H1 (cell line): ENCODE measurements around the gene KLHL36. TPM values are rescaled to one million over a fixed set of nuclear protein-coding genes. Genes with fewer than 3 reads are reported as not detected.

ENCODE experiments used
- CTCF ChIA-PET: fragments of 300-600 bp; sonication (Branson Sonifier 250); formaldehyde crosslinking; loops from one replicate; lab custom pipeline; 2021; ENCODE audit not compliant: partially characterized antibody; lab: Charles Lee
- POLR2A ChIA-PET: fragments of 300-600 bp; sonication (Branson Sonifier 250); formaldehyde crosslinking; loops from one replicate; lab custom pipeline; 2021; ENCODE audit warnings: inconsistent platforms; ENCODE audit not compliant: partially characterized antibody; lab: Charles Lee
- DNase-seq, 2 experiments: peaks; one replicate each; pipeline versions ENCODE4 v3.0.0 to v3.0.0-alpha.2; 2010 to 2022; ENCODE audit warnings: low spot score in 2 of 2, low read depth in 1 of 2, mixed read lengths in 1 of 2
- FAIRE-seq: peaks from 2 replicates; lab custom pipeline; 2011; peaks lifted over from hg19 to GRCh38; lab: Jason Lieb, UNC
- H2AFZ ChIP-seq: 2 replicates; pipeline ENCODE4 v1.8.1; 2012; ENCODE audit warnings: low read length, inconsistent platforms
- H2AK5ac ChIP-seq: 2 replicates; pipeline ENCODE4 v1.6.1; 2013; ENCODE audit warnings: low read depth, low read length
- H2BK120ac ChIP-seq: replicated peaks from 2 replicates; pipeline ENCODE3; 2013; ENCODE audit warnings: low read depth, low read length, inconsistent platforms
- H2BK12ac ChIP-seq: 2 replicates; pipeline ENCODE4 v1.6.1; 2013; ENCODE audit warnings: low read depth, low read length
- H2BK15ac ChIP-seq: 2 replicates; pipeline ENCODE4 v1.6.1; 2013; ENCODE audit warnings: low read length
- H2BK20ac ChIP-seq: 2 replicates; pipeline ENCODE4 v1.6.1; 2013; ENCODE audit warnings: low read length
- H2BK5ac ChIP-seq: 2 replicates; pipeline ENCODE4 v1.6.1; 2013; ENCODE audit warnings: low read depth, low read length
- H3K14ac ChIP-seq: 2 replicates; pipeline ENCODE4 v1.6.1; 2013; ENCODE audit warnings: inconsistent platforms; ENCODE audit not compliant: insufficient read length
- H3K18ac ChIP-seq: 2 replicates; pipeline ENCODE4 v1.6.1; 2013; ENCODE audit warnings: low read length; ENCODE audit errors: extremely low read depth
- H3K23ac ChIP-seq: 2 replicates; pipeline ENCODE4 v1.6.1; 2013; ENCODE audit warnings: inconsistent platforms; ENCODE audit not compliant: insufficient read length
- H3K23me2 ChIP-seq: 2 replicates; pipeline ENCODE4 v1.6.1; 2013; ENCODE audit warnings: low read depth, low read length
- H3K27ac ChIP-seq: 2 replicates; pipeline ENCODE4 v1.6.1; 2011; ENCODE audit warnings: low read depth, low read length, inconsistent platforms
- H3K27me3 ChIP-seq, 4 experiments: replicated peaks in 1 of 4; 1 replicate in 1 of 4; 2 replicates in 3 of 4; pipeline versions ENCODE4 v1.6.1 to v1.8.1; 2011 to 2013; ENCODE audit warnings: low read length in 3 of 4, mild to moderate bottlenecking in 3 of 4, inconsistent platforms in 2 of 4, mixed read lengths in 2 of 4, moderate library complexity in 1 of 4; ENCODE audit not compliant: control insufficient read depth in 3 of 4, insufficient read depth in 3 of 4; ENCODE audit errors: extremely low read depth in 1 of 4
- H3K36me3 ChIP-seq, 4 experiments: 2 replicates each; pipeline versions ENCODE4 v1.6.1 to v1.8.1; 2011 to 2013; ENCODE audit warnings: mild to moderate bottlenecking in 4 of 4, low read length in 3 of 4, moderate library complexity in 2 of 4, control low read depth in 1 of 4, inconsistent platforms in 1 of 4; ENCODE audit not compliant: insufficient read depth in 4 of 4, control insufficient read depth in 2 of 4
- H3K4ac ChIP-seq: replicated peaks from 2 replicates; pipeline ENCODE3; 2013; ENCODE audit warnings: low read length, low read depth, mixed read lengths, inconsistent platforms; ENCODE audit not compliant: insufficient read length
- H3K4me1 ChIP-seq, 4 experiments: replicated peaks in 1 of 4; 1 replicate in 1 of 4; 2 replicates in 3 of 4; pipeline versions ENCODE4 v1.6.1 to v1.8.1; 2011 to 2013; ENCODE audit warnings: low read length in 3 of 4, inconsistent platforms in 2 of 4, mixed read lengths in 1 of 4; ENCODE audit not compliant: insufficient read depth in 4 of 4, control insufficient read depth in 3 of 4
- H3K4me2 ChIP-seq, 2 experiments: 2 replicates each; pipeline versions ENCODE4 v1.6.1 to v1.8.1; 2011 to 2013; ENCODE audit warnings: low read depth in 2 of 2, low read length in 2 of 2, control low read depth in 1 of 2, inconsistent platforms in 1 of 2, mild to moderate bottlenecking in 1 of 2; ENCODE audit not compliant: insufficient read depth in 1 of 2
- H3K4me3 ChIP-seq, 4 experiments: fragments of 200-600, 300-600 bp in 1 of 4; sonication (generic), shearing (Covaris generic), sonication (Bioruptor Twin) in 1 of 4; 2 replicates each; pipeline versions ENCODE4 v1.5.1 to v1.8.1; 2011 to 2016; ENCODE audit warnings: low read length in 4 of 4, low read depth in 3 of 4, control low read depth in 2 of 4, inconsistent platforms in 2 of 4, mild to moderate bottlenecking in 2 of 4, mixed read lengths in 1 of 4, moderate library complexity in 1 of 4; ENCODE audit not compliant: insufficient read depth in 2 of 4; ENCODE audit errors: extremely low read depth in 1 of 4
- H3K56ac ChIP-seq: replicated peaks from 2 replicates; pipeline ENCODE3; 2013; ENCODE audit warnings: low read depth, mild to moderate bottlenecking, mixed read lengths, low read length, inconsistent platforms; ENCODE audit not compliant: insufficient read length
- H3K79me1 ChIP-seq: 2 replicates; pipeline ENCODE4 v1.6.1; 2013; ENCODE audit warnings: low read depth, low read length, control low read depth
- H3K79me2 ChIP-seq, 2 experiments: 2 replicates each; pipeline versions ENCODE4 v1.6.1 to v1.8.1; 2012 to 2013; ENCODE audit warnings: low read length in 2 of 2, mild to moderate bottlenecking in 2 of 2, inconsistent platforms in 1 of 2; ENCODE audit not compliant: insufficient read depth in 2 of 2, control insufficient read depth in 1 of 2
- H3K9ac ChIP-seq, 4 experiments: replicated peaks in 1 of 4; 1 replicate in 1 of 4; 2 replicates in 3 of 4; pipeline versions ENCODE4 v1.6.1 to v1.8.1; 2011 to 2013; ENCODE audit warnings: low read depth in 3 of 4, low read length in 3 of 4, control low read depth in 2 of 4, mild to moderate bottlenecking in 2 of 4, moderate library complexity in 2 of 4, inconsistent platforms in 1 of 4; ENCODE audit errors: extremely low read depth in 1 of 4
- H3K9me3 ChIP-seq, 2 experiments: 2 replicates each; pipeline versions ENCODE4 v1.6.1 to v1.8.1; 2012 to 2013; ENCODE audit warnings: mild to moderate bottlenecking in 2 of 2, moderate library complexity in 2 of 2, control low read depth in 1 of 2, inconsistent platforms in 1 of 2, low read depth in 1 of 2, low read length in 1 of 2, mixed read lengths in 1 of 2; ENCODE audit not compliant: insufficient read depth in 2 of 2
- H4K20me1 ChIP-seq, 2 experiments: replicated peaks in 1 of 2; 2 replicates each; pipeline versions ENCODE3 to v1.8.1; 2011 to 2013; ENCODE audit warnings: inconsistent platforms in 2 of 2, low read length in 2 of 2, mild to moderate bottlenecking in 1 of 2; ENCODE audit not compliant: insufficient read depth in 2 of 2, control insufficient read depth in 1 of 2
- H4K5ac ChIP-seq: 2 replicates; pipeline ENCODE4 v1.6.1; 2013; ENCODE audit warnings: low read length, low read depth, mixed read lengths, inconsistent platforms; ENCODE audit not compliant: insufficient read length
- H4K8ac ChIP-seq: 2 replicates; pipeline ENCODE4 v1.8.0; 2013; ENCODE audit warnings: mild to moderate bottlenecking, moderate library complexity, low read length, inconsistent platforms; ENCODE audit not compliant: insufficient read depth; ENCODE audit errors: extremely low read depth
- H4K91ac ChIP-seq: replicated peaks from 2 replicates; pipeline ENCODE3; 2013; ENCODE audit warnings: low read length, mixed read lengths, inconsistent platforms; ENCODE audit not compliant: insufficient read length
- TCF12 ChIP-seq: IDR thresholded peaks from 2 replicates; pipeline ENCODE4 v1.6.1; 2011; ENCODE audit warnings: low read depth, mild to moderate bottlenecking, low read length
- WGBS, 2 experiments: shearing (Covaris generic) in 1 of 2; methylation state at CpG; one replicate each; pipeline versions ENCODE4 v1.1.6 to v1.1.7; 2013 to 2015; ENCODE audit warnings: low lambda C conversion rate in 2 of 2, mixed read lengths in 2 of 2, inconsistent platforms in 1 of 2, low coverage in 1 of 2, missing lambda C conversion rate in 1 of 2; ENCODE audit not compliant: insufficient replicate concordance in 2 of 2, insufficient coverage in 1 of 2, insufficient read length in 1 of 2; ENCODE audit errors: extremely low coverage in 1 of 2, missing lambda C conversion rate in 1 of 2; 5-methylcytosine and 5-hydroxymethylcytosine counted together
- polyA plus RNA-seq, 7 experiments: library from polyadenylated mRNA; depleted of rRNA in 3 of 7; stranded (reverse) in 5 of 7; unstranded in 2 of 7; fragments of >200 nt in 5 of 7; fragments of 200-250 nt in 2 of 7; gene quantifications; 1 replicate in 5 of 7; 2 replicates in 1 of 7; 4 replicates in 1 of 7; pipeline versions ENCODE4 v1.2.1 to v1.2.3, GENCODE V29; 2011 to 2013; ENCODE audit warnings: missing spikeins in 2 of 7, mixed read lengths in 2 of 7
- total RNA-seq: library from RNA; stranded (reverse); fragmentation: NEBNext Ultra II Directional; extraction: Animal tissue kit (Norgen Biotek cat#: 25700); gene quantifications from 2 replicates; pipeline ENCODE4 v1.2.1, GENCODE V29; 2021
- TF ChIP-seq, protein P1 (sequence below): IDR thresholded peaks from 2 replicates; pipeline ENCODE4 v1.6.1; 2012; ENCODE audit warnings: inconsistent platforms

The KLHL36 gene
- total and polyA plus RNA-seq, 2 of the 8 experiments (the other 6 are each of a cell fraction or from before 2014, with no cell fraction given): 22.9 to 33.6 TPM

DNA sequence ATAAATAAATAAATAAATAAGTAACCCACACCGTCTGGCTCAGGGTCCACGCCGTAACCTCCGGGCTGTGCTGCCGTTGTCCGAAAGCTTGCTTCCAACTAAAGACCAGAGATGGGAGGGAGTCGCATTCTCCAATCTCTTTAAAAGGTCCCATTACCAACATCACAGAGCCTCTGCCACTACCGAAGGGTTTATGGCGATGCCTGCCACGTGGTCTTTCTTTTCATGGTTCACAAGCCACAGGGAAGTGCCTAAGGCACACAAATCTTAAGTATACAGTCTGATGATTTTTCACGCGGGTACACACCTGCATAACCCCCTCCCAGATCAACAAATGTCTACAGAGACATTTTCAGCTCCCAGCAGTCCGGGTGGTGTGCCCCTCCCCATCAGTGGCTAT is 31.8 kb upstream of the KLHL36 start:
- no peak for DNase-seq
- FAIRE-seq: no peak
- Histone ChIP-seq H2AFZ (no peak overlapping the region), H3K9ac (no peak overlapping the region; a peak in 2 of 7 replicates), H3K4me1 (peaks cover 2 to 17% (median 13%) of the 10 kb centered on the region in 4 experiments; a peak in 6 of 7 replicates), H2BK15ac (no peak overlapping the region), H4K8ac (no peak overlapping the region), H3K9me3 (no peaks in the 10 kb centered on the region), H3K79me2 (peaks cover 0 to 43% of the 10 kb centered on the region in 2 experiments; a peak in 2 of 4 replicates), H3K56ac (no peak overlapping the region), H3K4me2 (peak overlapping the region; percentile 87 to 89), H3K4ac (no peak overlapping the region), H2BK12ac (no peak overlapping the region), H3K27ac (no peak overlapping the region), H3K27me3 (peaks cover 0 to 5% (median 3%) of the 10 kb centered on the region in 4 experiments; a peak in 2 of 7 replicates), H2BK20ac (no peak overlapping the region), H3K14ac (no peak overlapping the region), H4K5ac (no peak overlapping the region), H2BK5ac (no peak overlapping the region), H3K79me1 (peaks cover 7% of the 10 kb centered on the region; the same call in 1 of the 2 replicates), H3K4me3 (peak overlapping the region; percentile 73 to 88 (median 78); a peak in 7 of 8 replicates), H2AK5ac (no peak overlapping the region), H4K20me1 (peaks cover 4 to 15% of the 10 kb centered on the region in 2 experiments), H3K18ac (no peak overlapping the region), H3K23ac (no peak overlapping the region), H2BK120ac (no peak overlapping the region), H4K91ac (no peak overlapping the region), H3K23me2 (peaks cover 8% of the 10 kb centered on the region; the same call in 1 of the 2 replicates), H3K36me3 (peaks cover 0 to 10% (median 2%) of the 10 kb centered on the region in 4 experiments; a peak in 3 of 8 replicates)
- 57% methylated on average over 13 of the region's 13 CpGs; no CpG with 5 or more reads in 1 of the 2 experiments for WGBS, 2 experiments
- ChIA-PET CTCF (interaction anchor here (1.0 to 2.2 kb wide), 8 partner anchors 9 to 336 kb away, joined by 3 to 7 read pairs (median 3); partner anchors contain the start of gene CRISPLD2), POLR2A (interaction anchor here (1.0 to 1.8 kb wide), 4 partner anchors 8 to 27 kb away, joined by 4 to 11 read pairs (median 8); no protein-coding TSS in a partner anchor)
- no peak for TF ChIP-seq TCF12
- TF ChIP-seq, protein P1, sequence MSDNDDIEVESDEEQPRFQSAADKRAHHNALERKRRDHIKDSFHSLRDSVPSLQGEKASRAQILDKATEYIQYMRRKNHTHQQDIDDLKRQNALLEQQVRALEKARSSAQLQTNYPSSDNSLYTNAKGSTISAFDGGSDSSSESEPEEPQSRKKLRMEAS: peak; percentile 62
